Measurements from ENCODE around the gene SSPN.

DNA sequence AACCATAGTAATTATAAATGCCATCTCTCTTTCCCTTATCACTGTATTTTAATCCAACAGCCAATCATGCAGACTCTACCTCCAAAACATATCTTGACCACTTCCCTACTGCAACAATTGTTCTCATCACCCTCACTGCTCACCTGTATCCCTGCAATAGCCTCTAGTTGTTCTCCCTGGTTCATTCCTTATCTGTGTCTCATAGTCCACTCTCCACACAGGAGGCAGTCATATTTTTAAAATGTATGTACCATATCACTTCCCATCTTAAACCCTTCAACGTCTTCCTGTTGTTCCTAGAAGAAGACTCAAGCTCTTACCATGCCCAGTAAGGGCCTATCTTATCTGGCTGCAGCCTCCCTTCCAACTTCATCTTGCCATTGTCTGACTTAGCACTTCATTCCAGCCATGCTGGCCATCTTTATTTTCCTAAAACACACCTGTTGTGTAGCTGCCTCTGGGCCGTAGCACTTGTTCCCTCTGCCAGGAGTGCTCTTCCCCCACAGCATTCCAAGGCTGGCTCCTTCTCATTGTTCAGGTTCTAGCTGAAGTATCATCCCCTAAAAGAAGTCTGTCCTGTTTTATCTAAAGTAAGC is 42.8 kb upstream of the SSPN start:
- TF ChIP-seq EZH2 (IDR thresholded peaks at IDR 0.05; ENCODE audit: insufficient read depth, low read length): no peak
- TF ChIP-seq, protein P1, sequence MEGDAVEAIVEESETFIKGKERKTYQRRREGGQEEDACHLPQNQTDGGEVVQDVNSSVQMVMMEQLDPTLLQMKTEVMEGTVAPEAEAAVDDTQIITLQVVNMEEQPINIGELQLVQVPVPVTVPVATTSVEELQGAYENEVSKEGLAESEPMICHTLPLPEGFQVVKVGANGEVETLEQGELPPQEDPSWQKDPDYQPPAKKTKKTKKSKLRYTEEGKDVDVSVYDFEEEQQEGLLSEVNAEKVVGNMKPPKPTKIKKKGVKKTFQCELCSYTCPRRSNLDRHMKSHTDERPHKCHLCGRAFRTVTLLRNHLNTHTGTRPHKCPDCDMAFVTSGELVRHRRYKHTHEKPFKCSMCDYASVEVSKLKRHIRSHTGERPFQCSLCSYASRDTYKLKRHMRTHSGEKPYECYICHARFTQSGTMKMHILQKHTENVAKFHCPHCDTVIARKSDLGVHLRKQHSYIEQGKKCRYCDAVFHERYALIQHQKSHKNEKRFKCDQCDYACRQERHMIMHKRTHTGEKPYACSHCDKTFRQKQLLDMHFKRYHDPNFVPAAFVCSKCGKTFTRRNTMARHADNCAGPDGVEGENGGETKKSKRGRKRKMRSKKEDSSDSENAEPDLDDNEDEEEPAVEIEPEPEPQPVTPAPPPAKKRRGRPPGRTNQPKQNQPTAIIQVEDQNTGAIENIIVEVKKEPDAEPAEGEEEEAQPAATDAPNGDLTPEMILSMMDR (IDR thresholded peaks at IDR 0.05; ENCODE audit: insufficient read depth, low read depth, low read length): no peak
